GM12891 (cell line): ENCODE results near the gene SLC6A12.

ENCODE experiments used
- POLR2A ChIP-seq: IDR thresholded peaks from 2 replicates; pipeline ENCODE4 v1.6.1; 2011; ENCODE audit warnings: low read depth, low read length, control low read depth
- POLR2AphosphoS5 ChIP-seq: IDR thresholded peaks from 2 replicates; pipeline ENCODE4 v1.6.1; 2011; ENCODE audit warnings: low read depth, low read length, control low read depth
- POU2F2 ChIP-seq: IDR thresholded peaks from 2 replicates; pipeline ENCODE4 v1.6.1; 2011; ENCODE audit warnings: low read depth, mild to moderate bottlenecking, control low read depth, low read length, moderate library complexity
- TAF1 ChIP-seq: IDR thresholded peaks from 2 replicates; pipeline ENCODE4 v1.6.1; 2011; ENCODE audit warnings: low read depth, low read length, control low read depth

DNA sequence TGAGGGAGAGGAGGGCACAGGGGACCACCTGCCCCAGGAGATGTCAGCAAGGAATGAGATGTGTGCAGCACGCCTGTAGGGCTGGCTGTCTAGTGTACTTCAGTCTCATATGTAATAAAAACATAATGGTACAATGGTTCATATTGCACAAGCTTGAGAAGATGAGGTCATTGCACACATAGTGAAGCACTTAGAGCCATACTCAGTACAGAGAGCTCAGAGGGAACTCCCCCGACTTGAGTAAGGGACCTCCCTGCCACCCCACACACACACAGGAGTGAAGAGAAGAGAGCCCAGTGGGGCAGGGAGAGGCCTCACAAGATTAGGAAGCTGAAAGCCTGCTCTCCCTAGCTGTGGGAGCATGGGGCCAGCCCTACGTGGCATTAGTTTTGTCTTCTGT lies 61.5 kb downstream of the SLC6A12 start:
- no peak for TF ChIP-seq POLR2A
- no peak for TF ChIP-seq POU2F2
- TF ChIP-seq POLR2AphosphoS5: no peak
- no peak for TF ChIP-seq TAF1
